Esophagus squamous epithelium (tissue), 4 donors: ENCODE results near the gene FADS3.

Source experiments
- CTCF ChIP-seq, 6 experiments: fragments of 450-650 bp in 4 of 6; fragments of 200-600 bp in 2 of 6; sonication (generic) in 2 of 6; IDR thresholded peaks; one replicate each; pipeline ENCODE4 v1.5.1; 2016 to 2019; ENCODE audit warnings: antibody characterized with exemption in 6 of 6, mild to moderate bottlenecking in 4 of 6, moderate library complexity in 4 of 6
- POLR2A ChIP-seq, 4 donors: fragments of 450-650 bp; IDR thresholded peaks; one replicate each; pipeline ENCODE4 v1.6.1; 2017; ENCODE audit warnings: antibody characterized with exemption in 4 of 4, mild to moderate bottlenecking in 4 of 4, moderate library complexity in 3 of 4

GRCh38 chr11:61928606-61929005 is 37.3 kb upstream of the FADS3 start:
- TF ChIP-seq POLR2A (IDR thresholded peaks at IDR 0.05) (no peak), CTCF (IDR thresholded peaks at IDR 0.05) (no peak)
